ENCODE data around the gene ID1. TPM values are rescaled to one million over a fixed set of nuclear protein-coding genes. Genes with fewer than 3 reads are reported as not detected.

ID1 gene
- total and polyA plus RNA-seq, 2 of the 13 experiments (the other 11 are each of a cell fraction or from before 2014, with no cell fraction given), result 320 to 419 TPM

DNA sequence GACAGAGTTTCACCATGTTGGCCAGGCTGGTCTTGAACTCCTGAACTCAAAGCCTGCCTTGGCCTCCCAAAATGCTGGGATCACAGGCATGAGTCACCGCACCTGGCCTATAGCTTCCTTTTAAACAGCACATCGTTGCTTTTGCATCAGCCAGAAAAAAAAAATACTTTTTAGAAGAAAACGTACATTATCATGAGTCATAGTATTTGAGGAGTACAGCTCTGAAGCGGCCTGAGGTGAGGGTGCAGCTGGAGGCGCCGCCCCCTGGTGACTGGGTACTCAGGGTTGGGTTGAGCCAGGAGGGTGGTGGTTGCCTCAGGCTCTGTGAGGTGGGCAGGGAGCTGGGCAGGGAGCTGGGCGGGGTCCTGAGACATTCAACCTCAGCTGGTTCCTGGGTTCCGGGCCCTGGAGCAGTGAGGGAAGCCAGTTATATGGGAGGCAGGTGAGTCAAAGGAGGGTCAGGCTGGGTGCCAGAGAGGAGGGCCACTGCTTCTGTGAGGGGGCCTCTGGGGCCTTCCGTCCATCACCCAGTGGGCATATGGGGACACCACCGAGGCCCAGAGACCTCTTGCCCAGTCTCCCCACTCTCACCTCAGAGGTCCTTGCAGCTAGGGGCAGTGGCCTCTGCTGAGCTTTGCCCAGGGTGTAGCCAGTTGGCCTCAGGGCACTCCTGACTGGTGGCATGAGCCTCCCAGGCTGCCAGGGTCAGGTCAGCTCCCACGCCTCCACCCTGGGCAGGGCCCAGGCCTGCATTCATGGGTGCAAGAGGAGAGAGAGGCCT lies 11.7 kb upstream of the ID1 start:
- FAIRE-seq (no peak), ATAC-seq (peak; percentile 61), DNase-seq (ENCODE audit: low spot score) (peak; percentile 95)
- H2AFZ ChIP-seq (ENCODE audit: low read length), result no peak overlapping the region
- H3K4me2 ChIP-seq (ENCODE audit: low read depth, low read length), result peak overlapping the region; percentile 78
- no peaks in the 10 kb centered on the region for H3K36me3 ChIP-seq (replicated peaks in 1 of 2; ENCODE audit: control insufficient read depth in 1 of 2, insufficient read depth in 2 of 2, low read length in 2 of 2)
- intact Hi-C loops (cut with micrococcal nuclease; ENCODE audit: unreplicated experiment), result loop anchor here (1.0 to 2.0 kb wide), 2 partner anchors 17 to 24 kb away; no protein-coding TSS in a partner anchor
- CTCF ChIA-PET (ENCODE audit: low intra/inter-chr PET ratio, low total read pairs), result interaction anchor here (1.0 to 1.4 kb wide), 2 partner anchors 18 to 24 kb away, joined by 3 to 11 read pairs; no protein-coding TSS in a partner anchor
- in situ Hi-C loops (cut with HindIII; ENCODE audit: extremely low pct_ligation_motif_present, low pct_unique_long_range_greater_than_20kb), result no loop called here
- no peaks in the 10 kb centered on the region; a peak in 1 of 5 replicates for H3K27me3 ChIP-seq (ENCODE audit: control insufficient read depth in 1 of 2, insufficient read depth in 2 of 2, low read length in 2 of 2)
- WGBS (ENCODE audit: low lambda C conversion rate), result 22% methylated on average over 8 of the region's 11 CpGs
- no TSS peak for BruUV-seq (replicated peaks)
- H4K20me1 ChIP-seq (ENCODE audit: insufficient read depth, low read length), result no peaks in the 10 kb centered on the region
- H3K4me1 ChIP-seq (ENCODE audit: insufficient read depth, low read length), result peaks cover 80% of the 10 kb centered on the region
- H3K4me3 ChIP-seq (replicated peaks in 1 of 3; ENCODE audit: insufficient read depth in 1 of 3, low read depth in 2 of 3, low read length in 3 of 3), result peak overlapping the region; percentile 48 to 74 (median 63)
- POLR2A ChIA-PET, result interaction anchor here (0.6 to 12.7 kb wide), 9 partner anchors 12 to 71 kb away, joined by 3 to 362 read pairs (median 7); partner anchors contain the start of gene ID1
- H3K9me3 ChIP-seq (ENCODE audit: low read length), result no peaks in the 10 kb centered on the region
- H3K9ac ChIP-seq (ENCODE audit: insufficient read depth, low read depth, low read length), result peak overlapping the region; percentile 78
- H3K27ac ChIP-seq (ENCODE audit: extremely low read length, insufficient read depth, low read length), result peak overlapping the region; percentile 90
- H3K79me2 ChIP-seq (ENCODE audit: insufficient read depth, low read length), result peaks cover 17% of the 10 kb centered on the region
- TF ChIP-seq TBX3 (IDR thresholded peaks at IDR 0.05; ENCODE audit: borderline replicate concordance) (no peak), ZNF12 (CRISPR knock-in tag; IDR thresholded peaks at IDR 0.05) (0 out of 2 replicates have a peak, but pooled peaks have one; percentile 19), JARID2 (CRISPR knock-in tag; IDR thresholded peaks at IDR 0.05; ENCODE audit: insufficient replicate concordance) (no peak), THAP11 (CRISPR knock-in tag; IDR thresholded peaks at IDR 0.05) (0 out of 2 replicates have a peak, but pooled peaks have one; percentile 36), HDAC2 (CRISPR knock-in tag; IDR thresholded peaks at IDR 0.05) (peak; percentile 14; the same call in 1 of the 2 replicates), POLR2AphosphoS5 (IDR thresholded peaks at IDR 0.05; ENCODE audit: low read depth, low read length) (peak; percentile 49; the same call in 1 of the 2 replicates), ZBTB1 (CRISPR knock-in tag; IDR thresholded peaks at IDR 0.05; ENCODE audit: borderline replicate concordance) (no peak; the same call in 1 of the 2 replicates), HNRNPLL (IDR thresholded peaks at IDR 0.05; ENCODE audit: low read depth, low read length, poor library complexity, severe bottlenecking) (peak; percentile 12), ZNF788 (CRISPR knock-in tag; IDR thresholded peaks at IDR 0.05; ENCODE audit: borderline replicate concordance) (no peak; the same call in 1 of the 2 replicates), PTBP1 (IDR thresholded peaks at IDR 0.05; ENCODE audit: low read depth, low read length, poor library complexity, severe bottlenecking) (no peak), LCORL (IDR thresholded peaks at IDR 0.05) (peak; percentile 13; the same call in 1 of the 2 replicates), LCORL (CRISPR knock-in tag; IDR thresholded peaks at IDR 0.05) (peak; percentile 64), KDM2A (CRISPR knock-in tag; IDR thresholded peaks at IDR 0.05; ENCODE audit: borderline replicate concordance, low read depth) (peak; percentile 39; the same call in 1 of the 2 replicates), STAG1 (CRISPR knock-in tag; IDR thresholded peaks at IDR 0.05) (peak; percentile 25; the same call in 1 of the 2 replicates), ZNF550 (CRISPR knock-in tag; IDR thresholded peaks at IDR 0.05; ENCODE audit: borderline replicate concordance) (no peak), YEATS2 (CRISPR knock-in tag; IDR thresholded peaks at IDR 0.05; ENCODE audit: borderline replicate concordance) (peak; percentile 22; the same call in 1 of the 2 replicates), SP4 (CRISPR knock-in tag; IDR thresholded peaks at IDR 0.05) (0 out of 2 replicates have a peak, but pooled peaks have one; percentile 13), SCMH1 (CRISPR knock-in tag; IDR thresholded peaks at IDR 0.05; ENCODE audit: borderline replicate concordance) (no peak), IRF2 (CRISPR knock-in tag; IDR thresholded peaks at IDR 0.05) (peak; percentile 35; the same call in 1 of the 2 replicates), ZSCAN31 (CRISPR knock-in tag; IDR thresholded peaks at IDR 0.05; ENCODE audit: low read depth) (no peak), ZNF770 (CRISPR knock-in tag; IDR thresholded peaks at IDR 0.05) (peak; percentile 43; the same call in 1 of the 2 replicates), MBNL3 (CRISPR knock-in tag; conservative IDR thresholded peaks at IDR 0.05) (no peak), ZFX (CRISPR knock-in tag; IDR thresholded peaks at IDR 0.05; ENCODE audit: low read depth) (no peak; the same call in 1 of the 2 replicates), RARG (CRISPR knock-in tag; IDR thresholded peaks at IDR 0.05; ENCODE audit: low read depth) (no peak)

Data from HepG2 (cell line).